ENCODE measurements around the gene INPP5B.

GRCh38 chr1:37931102-37931360, 15.8 kb downstream of the INPP5B start:
- no peak for TF ChIP-seq EP300 (IDR thresholded peaks at IDR 0.05)
- TF ChIP-seq POLR2AphosphoS5 (IDR thresholded peaks at IDR 0.05): no peak
- TF ChIP-seq CTCF (IDR thresholded peaks at IDR 0.05): no peak
- TF ChIP-seq POLR2A (IDR thresholded peaks at IDR 0.05): no peak

Measured in gastroesophageal sphincter (tissue), 3 donors.